HG03460 (cell line): Measurements from ENCODE around the gene PPP1R36.
"Not testable (repeated sequence)": the region's sequence is repeated elsewhere in the genome, so short reads cannot be mapped to it uniquely, and the experiment has no call there.

ENCODE experiments used
- ATAC-seq: cut with Tn5 transposase; IDR thresholded peaks from one replicate; pipeline ENCODE4 v1.9.1; 2021; ENCODE audit not compliant: unreplicated experiment

Gene PPP1R36

GRCh38 chr14:64517667-64518066, 32.1 kb upstream of the PPP1R36 start:
- not testable (repeated sequence) for ATAC-seq

GRCh38 chr14:64518229-64518628, 31.5 kb upstream of the PPP1R36 start:
- no peak for ATAC-seq

- ATAC-seq = no peak
Measured at GRCh38 chr14:64520699-64521098, 29.1 kb upstream of the PPP1R36 start.

GRCh38 chr14:64522591-64523355, 27.0 kb upstream of the PPP1R36 start:
- no peak for ATAC-seq

GRCh38 chr14:64525354-64525753, 24.4 kb upstream of the PPP1R36 start:
- ATAC-seq = no peak

- ATAC-seq = no peak
Measured at GRCh38 chr14:64531567-64531966, 18.2 kb upstream of the PPP1R36 start.

- ATAC-seq = no peak
Measured at GRCh38 chr14:64536488-64537245, 13.1 kb upstream of the PPP1R36 start.

GRCh38 chr14:64540208-64541202, 9.3 kb upstream of the PPP1R36 start, which contains the start of gene HSPA2:
TSS of gene HSPA2 (plus strand) at chr14:64540741. CDS start at chr14:64540850, 109 bp downstream.
- peak; percentile 93 for ATAC-seq

GRCh38 chr14:64541261-64541971, 8.3 kb upstream of the PPP1R36 start:
- ATAC-seq = no peak

- ATAC-seq = no peak
Measured at GRCh38 chr14:64541972-64542835, 7.6 kb upstream of the PPP1R36 start.

GRCh38 chr14:64542836-64543201, 6.9 kb upstream of the PPP1R36 start:
- no peak for ATAC-seq

- ATAC-seq = no peak
Measured at GRCh38 chr14:64544607-64545312, 5.0 kb upstream of the PPP1R36 start.

- no peak for ATAC-seq
Measured at GRCh38 chr14:64549016-64549415, 745 bp upstream of the PPP1R36 start.

GRCh38 chr14:64550621-64551333, 1.0 kb downstream of the PPP1R36 start:
- no peak for ATAC-seq

GRCh38 chr14:64554556-64554955, 4.8 kb downstream of the PPP1R36 start:
- ATAC-seq = no peak

- no peak for ATAC-seq
Measured at GRCh38 chr14:64556526-64556925, 6.8 kb downstream of the PPP1R36 start.

- not testable (repeated sequence) for ATAC-seq
Measured at GRCh38 chr14:64558216-64558615, 8.5 kb downstream of the PPP1R36 start.

- ATAC-seq = no peak
Measured at GRCh38 chr14:64561631-64562030, 11.9 kb downstream of the PPP1R36 start.
